HEK293 (cell line): ENCODE data around the gene MOB3C.

Experiments used
- BCL11B ChIP-seq: fragments of 450-650 bp; formaldehyde crosslinking; IDR thresholded peaks from 2 replicates; pipeline ENCODE4 v1.5.1; 2016; ENCODE audit warnings: low read depth, missing biosample characterization, missing genetic modification characterization
- HOXA7 ChIP-seq: sonication (generic); formaldehyde crosslinking; IDR thresholded peaks from 2 replicates; pipeline ENCODE4 v1.8.1; 2022; ENCODE audit warnings: missing genetic modification reagents, borderline replicate concordance
- SCRT2 ChIP-seq: fragments of 450-650 bp; formaldehyde crosslinking; IDR thresholded peaks from 2 replicates; pipeline ENCODE4 v1.5.1; 2016; ENCODE audit warnings: missing biosample characterization, missing genetic modification characterization
- TCF7L2 ChIP-seq: IDR thresholded peaks from 2 replicates; pipeline ENCODE4 v1.6.1; 2011; ENCODE audit warnings: low read depth, mild to moderate bottlenecking, inconsistent platforms, low read length, moderate library complexity, borderline replicate concordance
- YY2 ChIP-seq: fragments of 450-650 bp; formaldehyde crosslinking; IDR thresholded peaks from 2 replicates; pipeline ENCODE4 v1.5.1; 2016; ENCODE audit warnings: missing biosample characterization, missing genetic modification characterization
- ZBTB20 ChIP-seq: fragments of 450-650 bp; formaldehyde crosslinking; IDR thresholded peaks from 2 replicates; pipeline ENCODE4 v1.5.1; 2016; ENCODE audit warnings: missing biosample characterization, missing genetic modification characterization
- ZBTB49 ChIP-seq: fragments of 450-650 bp; formaldehyde crosslinking; IDR thresholded peaks from 2 replicates; pipeline ENCODE4 v1.5.1; 2016; ENCODE audit warnings: missing biosample characterization, missing genetic modification characterization, low read depth
- ZFP69B ChIP-seq: fragments of 450-650 bp; formaldehyde crosslinking; IDR thresholded peaks from 2 replicates; pipeline ENCODE4 v1.5.1; 2016; ENCODE audit warnings: missing biosample characterization, missing genetic modification characterization
- ZNF157 ChIP-seq: fragments of 450-650 bp; formaldehyde crosslinking; IDR thresholded peaks from 2 replicates; pipeline ENCODE4 v1.5.1; 2016; ENCODE audit warnings: missing biosample characterization, missing genetic modification characterization
- ZNF16 ChIP-seq: fragments of 450-650 bp; formaldehyde crosslinking; IDR thresholded peaks from 2 replicates; pipeline ENCODE4 v1.5.1; 2016; ENCODE audit warnings: low read depth, missing biosample characterization, missing genetic modification characterization
- ZNF23 ChIP-seq: fragments of 450-650 bp; formaldehyde crosslinking; IDR thresholded peaks from 2 replicates; pipeline ENCODE4 v1.5.1; 2016; ENCODE audit warnings: missing biosample characterization, missing genetic modification characterization, borderline replicate concordance
- ZNF266 ChIP-seq: fragments of 450-650 bp; formaldehyde crosslinking; IDR thresholded peaks from 2 replicates; pipeline ENCODE4 v1.5.1; 2016; ENCODE audit warnings: missing biosample characterization, missing genetic modification characterization, low read depth
- ZNF280C ChIP-seq: fragments of 450-650 bp; formaldehyde crosslinking; IDR thresholded peaks from 2 replicates; pipeline ENCODE4 v1.5.1; 2016; ENCODE audit warnings: missing biosample characterization, missing genetic modification characterization
- ZNF391 ChIP-seq: fragments of 450-650 bp; formaldehyde crosslinking; IDR thresholded peaks from 2 replicates; pipeline ENCODE4 v1.5.1; 2016; ENCODE audit warnings: low read depth, missing biosample characterization, missing genetic modification characterization, borderline replicate concordance
- ZNF394 ChIP-seq: fragments of 450-650 bp; formaldehyde crosslinking; IDR thresholded peaks from 2 replicates; pipeline ENCODE4 v1.5.1; 2016; ENCODE audit warnings: missing biosample characterization, missing genetic modification characterization, mild to moderate bottlenecking, moderate library complexity, borderline replicate concordance
- ZNF398 ChIP-seq: fragments of 450-650 bp; formaldehyde crosslinking; IDR thresholded peaks from 2 replicates; pipeline ENCODE4 v1.5.1; 2017; ENCODE audit warnings: missing biosample characterization, missing genetic modification characterization
- ZNF433 ChIP-seq: fragments of 450-650 bp; formaldehyde crosslinking; IDR thresholded peaks from 2 replicates; pipeline ENCODE4 v1.5.1; 2016; ENCODE audit warnings: missing biosample characterization, missing genetic modification characterization, low read depth
- ZNF449 ChIP-seq: fragments of 450-650 bp; formaldehyde crosslinking; IDR thresholded peaks from 2 replicates; pipeline ENCODE4 v1.5.1; 2017; ENCODE audit warnings: missing biosample characterization, mild to moderate bottlenecking, missing genetic modification characterization, moderate library complexity
- ZNF518A ChIP-seq: fragments of 450-650 bp; formaldehyde crosslinking; conservative IDR thresholded peaks from 2 replicates; pipeline ENCODE4 v1.5.1; 2016; ENCODE audit warnings: low read depth, missing biosample characterization, missing genetic modification characterization
- ZNF624 ChIP-seq: fragments of 450-650 bp; formaldehyde crosslinking; IDR thresholded peaks from 2 replicates; pipeline ENCODE4 v1.5.1; 2017; ENCODE audit warnings: missing biosample characterization, missing genetic modification characterization
- ZNF626 ChIP-seq: fragments of 450-650 bp; sonication (Bioruptor Pico); formaldehyde crosslinking; IDR thresholded peaks from 2 replicates; pipeline ENCODE4 v1.5.1; 2018; ENCODE audit warnings: missing biosample characterization, missing genetic modification characterization, inconsistent platforms
- ZNF670 ChIP-seq: fragments of 450-650 bp; formaldehyde crosslinking; IDR thresholded peaks from 2 replicates; pipeline ENCODE4 v1.5.1; 2016; ENCODE audit warnings: missing biosample characterization, missing genetic modification characterization, low read depth
- ZNF830 ChIP-seq: fragments of 450-650 bp; IDR thresholded peaks from 2 replicates; pipeline ENCODE4 v1.5.0; 2018; ENCODE audit warnings: missing biosample characterization, missing genetic modification characterization, low read depth, mild to moderate bottlenecking, moderate library complexity
- ZSCAN18 ChIP-seq: fragments of 450-650 bp; formaldehyde crosslinking; IDR thresholded peaks from 2 replicates; pipeline ENCODE4 v1.5.1; 2016; ENCODE audit warnings: missing biosample characterization, missing genetic modification characterization
- ZSCAN30 ChIP-seq: fragments of 450-650 bp; IDR thresholded peaks from 2 replicates; pipeline ENCODE4 v1.5.1; 2018; ENCODE audit warnings: missing biosample characterization, mild to moderate bottlenecking, missing genetic modification characterization, moderate library complexity
- ZXDB ChIP-seq: fragments of 450-650 bp; formaldehyde crosslinking; IDR thresholded peaks from 2 replicates; pipeline ENCODE4 v1.5.1; 2016; ENCODE audit warnings: missing biosample characterization, missing genetic modification characterization

Gene MOB3C

GRCh38 chr1:46643368-46643775, 26.8 kb upstream of the MOB3C start (continued):
- TF ChIP-seq ZNF518A (tag by site-specific recombination) (no peak), SCRT2 (no peak), ZFP69B (peak; percentile 98), ZXDB (peak; percentile 90), ZBTB20 (tag by site-specific recombination) (no peak), ZNF449 (tag by site-specific recombination) (peak; percentile 23; the same call in 1 of the 2 replicates), ZNF830 (tag by site-specific recombination) (no peak), ZNF280C (tag by site-specific recombination) (no peak), ZNF670 (tag by site-specific recombination) (no peak), ZNF624 (tag by site-specific recombination) (no peak), BCL11B (tag by site-specific recombination) (no peak), ZNF433 (no peak), ZNF16 (no peak), ZNF398 (tag by site-specific recombination) (no peak), ZNF157 (tag by site-specific recombination) (no peak), ZNF394 (tag by site-specific recombination) (peak; percentile 22; the same call in 1 of the 2 replicates), HOXA7 (CRISPR knock-in tag) (no peak), ZNF626 (tag by site-specific recombination) (no peak), ZSCAN30 (peak; percentile 84; the same call in 1 of the 2 replicates), ZBTB49 (no peak), ZNF391 (no peak), TCF7L2 (no peak), YY2 (no peak), ZNF23 (tag by site-specific recombination) (no peak), ZSCAN18 (no peak), ZNF266 (tag by site-specific recombination) (no peak)
